HG03175 (cell line): ENCODE data around the gene BAZ1A.
"Not testable (repeated sequence)": the region's sequence is repeated elsewhere in the genome, so short reads cannot be mapped to it uniquely, and the experiment has no call there.

ENCODE experiments used
- ATAC-seq: cut with Tn5 transposase; IDR thresholded peaks from one replicate; pipeline ENCODE4 v1.9.1; 2021; ENCODE audit warnings: mild to moderate bottlenecking, moderate library complexity; ENCODE audit not compliant: unreplicated experiment

Gene BAZ1A

GRCh38 chr14:34858765-34859164 is 16.4 kb downstream of the BAZ1A start:
- ATAC-seq: no peak

- peak; percentile 50 for ATAC-seq
These were observed 17.3 kb downstream of the BAZ1A start for GRCh38 chr14:34857689-34858449.

- ATAC-seq: no peak
These were observed 22.1 kb downstream of the BAZ1A start for GRCh38 chr14:34853041-34853440.

- ATAC-seq: no peak
These were observed 23.8 kb downstream of the BAZ1A start for GRCh38 chr14:34851395-34851794.

- no peak for ATAC-seq
These were observed 29.3 kb downstream of the BAZ1A start for GRCh38 chr14:34845869-34846268.

- ATAC-seq: no peak
These were observed 32.1 kb downstream of the BAZ1A start for GRCh38 chr14:34843011-34843554.

- no peak for ATAC-seq
These were observed 37.3 kb downstream of the BAZ1A start for GRCh38 chr14:34837801-34838322.

GRCh38 chr14:34835312-34835711 is 39.8 kb downstream of the BAZ1A start:
- no peak for ATAC-seq

GRCh38 chr14:34833549-34834523 is 41.3 kb downstream of the BAZ1A start:
- ATAC-seq: peak; percentile 66

GRCh38 chr14:34826661-34827060 is 48.5 kb downstream of the BAZ1A start:
- no peak for ATAC-seq

- no peak for ATAC-seq
These were observed 50.3 kb downstream of the BAZ1A start for GRCh38 chr14:34824826-34825225.

- ATAC-seq: no peak
These were observed 50.9 kb downstream of the BAZ1A start for GRCh38 chr14:34824256-34824655.

- no peak for ATAC-seq
These were observed 57.4 kb downstream of the BAZ1A start for GRCh38 chr14:34817768-34818167.

GRCh38 chr14:34810028-34810427 is 65.1 kb downstream of the BAZ1A start:
- ATAC-seq: no peak

GRCh38 chr14:34806257-34806656 is 68.9 kb downstream of the BAZ1A start:
- no peak for ATAC-seq

- ATAC-seq: no peak
These were observed 70.2 kb downstream of the BAZ1A start for GRCh38 chr14:34804933-34805332.

GRCh38 chr14:34798861-34799260 is 76.3 kb downstream of the BAZ1A start:
- ATAC-seq: not testable (repeated sequence)

GRCh38 chr14:34797747-34798583 is 77.2 kb downstream of the BAZ1A start:
- ATAC-seq: no peak

- ATAC-seq: no peak
These were observed 78.3 kb downstream of the BAZ1A start for GRCh38 chr14:34796902-34797301.

- no peak for ATAC-seq
These were observed 80.2 kb downstream of the BAZ1A start for GRCh38 chr14:34794941-34795340.
